Esophagus muscularis mucosa (tissue), 4 donors: ENCODE measurements around the gene KDM7A. TPM values are rescaled to one million over a fixed set of nuclear protein-coding genes. Genes with fewer than 3 reads are reported as not detected.

Source experiments
- DNase-seq: peaks from one replicate; pipeline ENCODE4 v3.0.0-alpha.2; 2017; ENCODE audit errors: extremely low spot score
- H3K27ac ChIP-seq, 4 donors: fragments of 200-600 bp; sonication (generic); replicated peaks in 1 of 4; 1 replicate in 3 of 4; 2 replicates in 1 of 4; pipeline ENCODE4 v1.5.1; 2016 to 2019; ENCODE audit warnings: mild to moderate bottlenecking in 1 of 4
- H3K27me3 ChIP-seq, 4 donors: fragments of 200-600 bp; sonication (generic); one replicate each; pipeline versions ENCODE4 v1.5.1 to v1.6.0; 2016 to 2019
- H3K36me3 ChIP-seq, 4 donors: fragments of 200-600 bp; sonication (generic); one replicate each; pipeline ENCODE4 v1.5.1; 2016 to 2019
- H3K4me1 ChIP-seq, 4 donors: fragments of 200-600 bp; sonication (generic); one replicate each; pipeline ENCODE4 v1.5.1; 2016 to 2019
- H3K4me3 ChIP-seq, 4 donors: fragments of 200-600 bp; sonication (generic); 1 replicate in 2 of 4; 2 replicates in 2 of 4; pipeline ENCODE4 v1.5.1; 2016 to 2019; ENCODE audit warnings: mild to moderate bottlenecking in 4 of 4, moderate library complexity in 1 of 4
- H3K9me3 ChIP-seq, 4 donors: fragments of 200-600 bp; sonication (generic); 1 replicate in 3 of 4; 2 replicates in 1 of 4; pipeline ENCODE4 v1.5.1; 2016 to 2019
- CTCF ChIP-seq, 3 experiments: fragments of 200-600 bp in 2 of 3; fragments of 450-650 bp in 1 of 3; sonication (generic) in 2 of 3; IDR thresholded peaks; one replicate each; pipeline ENCODE4 v1.5.1; 2017 to 2019; ENCODE audit warnings: antibody characterized with exemption in 3 of 3, mild to moderate bottlenecking in 2 of 3, moderate library complexity in 1 of 3
- EP300 ChIP-seq: sonication (generic); formaldehyde crosslinking; IDR thresholded peaks from one replicate; pipeline ENCODE4 v1.6.1; 2017; ENCODE audit warnings: antibody characterized with exemption
- POLR2A ChIP-seq: fragments of 450-650 bp; IDR thresholded peaks from one replicate; pipeline ENCODE4 v1.6.1; 2017; ENCODE audit warnings: antibody characterized with exemption, moderate library complexity, mild to moderate bottlenecking, low read depth
- POLR2AphosphoS5 ChIP-seq, 2 donors: sonication (generic); formaldehyde crosslinking; IDR thresholded peaks; one replicate each; pipeline ENCODE4 v1.6.1; 2017; ENCODE audit warnings: antibody characterized with exemption in 2 of 2
- WGBS: methylation state at CpG from one replicate; pipeline ENCODE4 v1.1.5; 2018; 5-methylcytosine and 5-hydroxymethylcytosine counted together
- intact Hi-C: fragments of 100-400 bp; cut with DNase I; formaldehyde crosslinking; loops from one replicate; pipeline ENCODE4 v1.15.1; 2023
- total RNA-seq, 4 donors: library from RNA; depleted of rRNA; stranded (reverse); fragments of >200 nt; gene quantifications; one replicate each; pipeline versions ENCODE4 v1.1.0 to v1.2.1, GENCODE V29; 2016

Gene KDM7A
- total RNA-seq, 4 donors from 2014 or later, result 13.5 to 23.7 (median 19.5) TPM

- TF ChIP-seq POLR2AphosphoS5 (IDR thresholded peaks at IDR 0.05) (no peak), CTCF (IDR thresholded peaks at IDR 0.05) (no peak), EP300 (no peak), POLR2A (no peak)
Observed at GRCh38 chr7:140053812-140054539, 122.8 kb downstream of the KDM7A start.

GRCh38 chr7:140051820-140052219 is 125.0 kb downstream of the KDM7A start:
- intact Hi-C loops, result no loop called here
- H3K27ac ChIP-seq, result no peak overlapping the region
- H3K4me1 ChIP-seq, result peaks cover 0 to 12% (median 5%) of the 10 kb centered on the region in 4 donors
- H3K27me3 ChIP-seq, result no peaks in the 10 kb centered on the region
- no peaks in the 10 kb centered on the region for H3K9me3 ChIP-seq
- peak; percentile 26 for DNase-seq
- no peak for TF ChIP-seq EP300
- TF ChIP-seq CTCF (IDR thresholded peaks at IDR 0.05), result no peak
- no peak for TF ChIP-seq POLR2A
- no peak for TF ChIP-seq POLR2AphosphoS5 (IDR thresholded peaks at IDR 0.05)
- H3K36me3 ChIP-seq, result peaks cover 0 to 38% (median 8%) of the 10 kb centered on the region in 4 donors
- H3K4me3 ChIP-seq, result no peak overlapping the region

More at GRCh38 chr7:140053812-140054539, 122.8 kb downstream of the KDM7A start:
- Histone ChIP-seq H3K4me3 (no peak overlapping the region), H3K36me3 (peaks cover 0 to 36% (median 6%) of the 10 kb centered on the region in 4 donors), H3K27ac (no peak overlapping the region), H3K4me1 (peaks cover under 1 to 12% (median 8%) of the 10 kb centered on the region in 4 donors), H3K9me3 (no peaks in the 10 kb centered on the region), H3K27me3 (no peaks in the 10 kb centered on the region)
- WGBS, result 82% methylated on average over 3 of the region's 3 CpGs
- DNase-seq, result peak; percentile 7
- intact Hi-C loops, result no loop called here

GRCh38 chr7:140050100-140050499 is 126.7 kb downstream of the KDM7A start:
- DNase-seq, result no peak
- 84% methylated on average over 3 of the region's 3 CpGs for WGBS
- no peak overlapping the region for H3K4me3 ChIP-seq

GRCh38 chr7:140049339-140050024 is 127.3 kb downstream of the KDM7A start:
- no peak overlapping the region for H3K4me3 ChIP-seq
- TF ChIP-seq POLR2A (no peak), EP300 (no peak), POLR2AphosphoS5 (IDR thresholded peaks at IDR 0.05) (no peak), CTCF (IDR thresholded peaks at IDR 0.05) (no peak)
- H3K36me3 ChIP-seq, result peaks cover 0 to 49% (median 18%) of the 10 kb centered on the region in 4 donors
- peak overlapping the region in 2 of 4 donors; percentile 11 to 21 for H3K27ac ChIP-seq
- no peaks in the 10 kb centered on the region for H3K9me3 ChIP-seq
- peaks cover 0 to 12% (median 5%) of the 10 kb centered on the region in 4 donors for H3K4me1 ChIP-seq
- 66% methylated on average over 5 of the region's 5 CpGs for WGBS
- H3K27me3 ChIP-seq, result no peaks in the 10 kb centered on the region
- DNase-seq, result peak; percentile 39
- intact Hi-C loops, result no loop called here

More at GRCh38 chr7:140050100-140050499, 126.7 kb downstream of the KDM7A start:
- no peaks in the 10 kb centered on the region for H3K27me3 ChIP-seq
- intact Hi-C loops, result no loop called here
- H3K4me1 ChIP-seq, result peaks cover 0 to 12% (median 5%) of the 10 kb centered on the region in 4 donors
- peak overlapping the region in 2 of 4 donors; percentile 44 to 56 for H3K27ac ChIP-seq
- H3K36me3 ChIP-seq, result peaks cover 0 to 43% (median 14%) of the 10 kb centered on the region in 4 donors
- no peak for TF ChIP-seq POLR2A
- TF ChIP-seq CTCF (IDR thresholded peaks at IDR 0.05), result no peak
- H3K9me3 ChIP-seq, result no peaks in the 10 kb centered on the region
